ENCODE measurements around the gene SMCHD1. TPM values are rescaled to one million over a fixed set of nuclear protein-coding genes. Genes with fewer than 3 reads are reported as not detected.

SMCHD1 gene
- 100 to 1,000 TPM in 2 of 4 donors, 10 to 100 TPM in 2; 58.4 to 270 (median 98.6) TPM for total RNA-seq

DNA sequence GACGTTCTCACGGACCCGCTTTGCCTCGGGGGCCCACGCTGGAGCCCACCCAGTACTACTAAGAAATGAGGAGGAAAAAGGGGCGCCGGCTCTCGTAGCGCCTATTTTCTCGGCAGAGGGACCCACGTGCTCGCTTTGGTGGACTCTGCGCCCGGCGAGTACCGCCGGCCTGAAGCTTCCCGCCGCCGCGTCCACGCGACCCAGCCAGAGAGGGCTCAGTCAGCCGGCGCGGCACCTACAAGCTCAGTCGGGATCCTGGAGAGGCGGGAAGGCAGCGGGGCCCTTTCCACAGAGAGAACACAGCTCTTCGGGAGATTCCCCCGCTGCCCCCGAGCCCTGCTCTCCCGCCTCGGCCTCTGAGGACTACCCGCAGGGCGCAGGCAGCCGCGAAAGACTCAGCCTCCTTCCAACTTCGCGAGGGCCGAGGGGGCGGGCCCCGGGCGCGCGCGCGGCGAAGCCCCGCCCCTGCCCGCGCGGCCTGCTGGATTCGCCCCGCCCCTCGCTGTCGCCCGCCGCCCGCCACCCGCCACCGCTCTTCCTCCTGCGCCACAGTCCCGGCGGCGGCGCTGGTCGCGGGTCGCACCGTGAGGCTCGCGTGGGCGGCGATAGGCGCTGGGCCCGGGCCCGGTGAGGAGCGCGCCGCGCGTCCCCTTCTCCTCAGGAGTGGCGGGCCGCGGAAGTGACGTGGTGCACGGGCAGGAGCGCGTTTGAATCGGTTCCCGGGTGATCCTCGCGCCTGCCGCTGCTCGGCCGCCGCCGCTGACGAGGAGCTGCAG is at the start of gene SMCHD1:
TSS of gene SMCHD1 (plus strand) at position 549 of the 776 bp plus-strand sequence. CDS start 350 bp downstream, outside the sequence.
- peaks cover 0 to 6% of the 10 kb centered on the region in 2 donors for H3K4me1 ChIP-seq
- peak; percentile 85 to 86 for DNase-seq
- no peaks in the 10 kb centered on the region for H3K36me3 ChIP-seq
- TF ChIP-seq POLR2A (IDR thresholded peaks at IDR 0.05) = peak; percentile 90 to 92
- TF ChIP-seq CTCF (IDR thresholded peaks at IDR 0.05) = peak in 1 of 4 experiments; percentile 24
- H3K27me3 ChIP-seq = no peaks in the 10 kb centered on the region
- intact Hi-C loops (cut with DNase I; ENCODE audit: low total_unique reads) = loop anchor here (5.0 to 10.0 kb wide), 2 partner anchors 83 to 249 kb away; partner anchors contain the start of genes METTL4 and NDC80
- H3K4me3 ChIP-seq = peak within 1 kb of the TSS; percentile 93 to 99
- H3K9me3 ChIP-seq = no peaks in the 10 kb centered on the region
- peak within 1 kb of the TSS; percentile 98 to 100 for H3K27ac ChIP-seq

DNA sequence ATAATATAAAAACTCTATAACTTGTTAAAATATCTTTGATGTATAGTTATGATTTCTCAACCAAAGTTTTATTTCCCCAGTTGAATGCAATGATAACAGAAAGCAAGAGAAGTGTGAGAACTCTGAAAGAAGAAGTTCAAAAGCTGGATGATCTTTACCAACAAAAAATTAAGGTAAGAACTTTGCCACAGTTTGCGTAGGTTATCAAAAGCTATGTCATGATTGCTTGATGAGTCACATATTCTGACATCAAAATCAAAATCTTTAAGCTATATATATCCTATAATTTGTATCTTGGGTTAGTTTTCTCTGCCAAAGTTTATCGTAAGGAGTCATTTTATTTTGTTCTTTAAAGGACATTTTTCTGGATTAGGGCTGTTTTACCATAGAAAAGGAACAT is 49.2 kb upstream of the SMCHD1 start:
- no peak overlapping the region for H3K4me3 ChIP-seq
- no peaks in the 10 kb centered on the region for H3K4me1 ChIP-seq
- H3K27me3 ChIP-seq = no peaks in the 10 kb centered on the region
- no peak for DNase-seq
- peak overlapping the region in 1 of 2 donors; percentile 5 for H3K27ac ChIP-seq
- no peak for TF ChIP-seq POLR2A (IDR thresholded peaks at IDR 0.05)
- no peak for TF ChIP-seq CTCF (IDR thresholded peaks at IDR 0.05)
- intact Hi-C loops (cut with DNase I; ENCODE audit: low total_unique reads) = no loop called here
- H3K9me3 ChIP-seq = no peaks in the 10 kb centered on the region
- H3K36me3 ChIP-seq = no peaks in the 10 kb centered on the region

DNA sequence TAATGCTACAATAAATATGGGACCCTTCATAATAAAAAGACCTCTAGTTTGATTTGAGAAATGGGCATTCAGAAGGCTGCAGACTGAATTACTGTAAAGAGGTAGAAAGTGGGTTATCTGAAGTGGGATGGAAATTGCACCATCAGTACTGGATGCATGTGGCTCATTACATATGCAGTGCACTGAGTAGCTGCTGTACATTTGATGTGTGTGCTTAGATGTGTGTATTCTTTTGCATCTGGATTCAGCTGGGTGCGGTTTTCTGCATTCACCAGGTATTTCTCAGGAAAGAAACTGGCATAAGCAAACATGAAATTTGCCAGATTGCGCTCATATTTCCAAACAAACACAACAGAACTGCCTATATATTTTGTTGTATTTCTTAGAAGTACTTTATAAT is 45.9 kb upstream of the SMCHD1 start:
- DNase-seq = no peak

DNA sequence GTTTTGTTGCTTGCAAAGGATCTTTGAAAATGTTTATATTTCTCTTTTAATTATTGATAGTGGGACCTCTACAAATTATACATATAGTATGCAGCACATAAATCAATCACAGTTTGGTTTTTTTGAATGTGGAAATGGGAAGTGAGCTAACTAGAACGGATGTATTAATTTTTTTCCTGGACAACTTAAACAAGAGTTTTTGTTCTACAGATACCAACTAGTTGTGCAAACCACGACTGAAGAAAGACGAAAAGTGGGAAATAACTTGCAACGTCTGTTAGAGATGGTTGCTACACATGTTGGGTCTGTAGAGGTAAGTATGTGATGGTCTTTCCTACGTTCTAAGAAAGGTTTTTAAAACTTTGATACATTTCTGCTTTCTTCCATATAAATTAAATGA is 45.0 kb upstream of the SMCHD1 start:
- Histone ChIP-seq H3K9me3 (no peaks in the 10 kb centered on the region), H3K4me3 (no peak overlapping the region), H3K4me1 (no peaks in the 10 kb centered on the region), H3K36me3 (no peaks in the 10 kb centered on the region), H3K27me3 (no peaks in the 10 kb centered on the region), H3K27ac (no peak overlapping the region)
- no peak for TF ChIP-seq CTCF (IDR thresholded peaks at IDR 0.05)
- no peak for TF ChIP-seq POLR2A (IDR thresholded peaks at IDR 0.05)
- no peak for DNase-seq
- intact Hi-C loops (cut with DNase I; ENCODE audit: low total_unique reads) = no loop called here

More for the DNA sequence above, 45.9 kb upstream of the SMCHD1 start:
- H3K27ac ChIP-seq = no peak overlapping the region
- H3K9me3 ChIP-seq = no peaks in the 10 kb centered on the region
- H3K36me3 ChIP-seq = no peaks in the 10 kb centered on the region
- H3K4me3 ChIP-seq = no peak overlapping the region
- H3K4me1 ChIP-seq = no peaks in the 10 kb centered on the region
- intact Hi-C loops (cut with DNase I; ENCODE audit: low total_unique reads) = no loop called here
- TF ChIP-seq CTCF (IDR thresholded peaks at IDR 0.05) = no peak
- TF ChIP-seq POLR2A (IDR thresholded peaks at IDR 0.05) = no peak
- no peaks in the 10 kb centered on the region for H3K27me3 ChIP-seq

GRCh38 chr18:2612996-2613395 is 42.5 kb upstream of the SMCHD1 start:
- intact Hi-C loops (cut with DNase I; ENCODE audit: low total_unique reads) = no loop called here

More at GRCh38 chr18:2612996-2613395, 42.5 kb upstream of the SMCHD1 start:
- Histone ChIP-seq H3K27ac (no peak overlapping the region), H3K4me1 (no peaks in the 10 kb centered on the region), H3K36me3 (no peaks in the 10 kb centered on the region), H3K4me3 (no peak overlapping the region), H3K27me3 (no peaks in the 10 kb centered on the region), H3K9me3 (no peaks in the 10 kb centered on the region)
- no peak for DNase-seq
- TF ChIP-seq POLR2A (IDR thresholded peaks at IDR 0.05) = no peak
- no peak for TF ChIP-seq CTCF (IDR thresholded peaks at IDR 0.05)

Data from uterus (tissue), 4 donors.